Stimulated activated CD4-positive, alpha-beta T cell treated with anti-CD3 and anti-CD28 coated beads, Interleukin-4, amount 100 ng/mL, for 24 hours (primary cell): ENCODE measurements around the gene OR2AG1.
A peak's percentile ranks its signal among the peaks of the same experiment; 100 is the strongest.
"Not testable (repeated sequence)": the region's sequence is repeated elsewhere in the genome, so short reads cannot be mapped to it uniquely, and the experiment has no call there.

Source experiments
- DNase-seq: peaks from one replicate; pipeline ENCODE4 v3.0.0-alpha.2; 2020

Gene OR2AG1

GRCh38 chr11:6794639-6795038 lies 11.8 kb downstream of the OR2AG1 start:
- DNase-seq, result no peak

- no peak for DNase-seq
Observed at GRCh38 chr11:6799402-6799801, 16.6 kb downstream of the OR2AG1 start, which contains the start of gene OR6A2. OR6A2 (minus strand) TSS chr11:6799689; CDS start chr11:6795708, 3,981 bp downstream.

- not testable (repeated sequence) for DNase-seq
Observed at GRCh38 chr11:6801075-6801474, 18.3 kb downstream of the OR2AG1 start.

- DNase-seq, result peak; percentile 40
Observed at GRCh38 chr11:6812390-6813005, 29.7 kb downstream of the OR2AG1 start.

- no peak for DNase-seq
Observed at GRCh38 chr11:6813656-6814055, 30.8 kb downstream of the OR2AG1 start.

GRCh38 chr11:6817694-6818093 lies 34.9 kb downstream of the OR2AG1 start:
- no peak for DNase-seq

GRCh38 chr11:6818967-6819366 lies 36.1 kb downstream of the OR2AG1 start:
- DNase-seq, result no peak

GRCh38 chr11:6824136-6824823 lies 41.5 kb downstream of the OR2AG1 start:
- DNase-seq, result no peak

GRCh38 chr11:6825231-6825744 lies 42.5 kb downstream of the OR2AG1 start:
- DNase-seq, result no peak

- no peak for DNase-seq
Observed at GRCh38 chr11:6828103-6828502, 45.3 kb downstream of the OR2AG1 start.

GRCh38 chr11:6833356-6833755 lies 50.5 kb downstream of the OR2AG1 start:
- DNase-seq, result no peak

- no peak for DNase-seq
Observed at GRCh38 chr11:6834021-6834420, 51.2 kb downstream of the OR2AG1 start.
